GM18502 (cell line): ENCODE results near the gene CDC25B.
"Not testable (repeated sequence)": the region's sequence is repeated elsewhere in the genome, so short reads cannot be mapped to it uniquely, and the experiment has no call there.

ENCODE experiments used
- ATAC-seq: cut with Tn5 transposase; IDR thresholded peaks from one replicate; pipeline ENCODE4 v1.9.1; 2021; ENCODE audit warnings: mild to moderate bottlenecking; ENCODE audit not compliant: unreplicated experiment, poor library complexity

CDC25B gene

GRCh38 chr20:3784216-3784853 is 11.8 kb upstream of the CDC25B start:
- no peak for ATAC-seq

DNA sequence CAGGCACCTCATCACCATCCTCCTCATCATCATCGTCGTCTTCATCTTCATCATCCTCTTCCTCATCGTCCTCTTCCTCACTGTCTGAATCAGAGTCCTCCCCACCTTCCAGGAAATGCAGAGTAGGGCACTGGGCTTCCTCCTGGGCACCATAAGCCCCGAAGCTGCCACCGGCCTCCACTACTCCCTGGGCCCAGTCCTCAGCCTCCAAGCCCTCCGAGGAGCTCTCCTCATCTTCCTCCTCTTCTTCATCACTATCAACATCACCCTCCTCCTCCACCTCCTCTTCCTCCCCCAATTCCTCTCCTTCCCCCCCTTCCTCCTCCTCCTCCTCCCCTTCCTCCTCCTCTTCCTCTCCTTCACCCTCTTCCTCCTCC is 11.3 kb upstream of the CDC25B start:
- no peak for ATAC-seq

DNA sequence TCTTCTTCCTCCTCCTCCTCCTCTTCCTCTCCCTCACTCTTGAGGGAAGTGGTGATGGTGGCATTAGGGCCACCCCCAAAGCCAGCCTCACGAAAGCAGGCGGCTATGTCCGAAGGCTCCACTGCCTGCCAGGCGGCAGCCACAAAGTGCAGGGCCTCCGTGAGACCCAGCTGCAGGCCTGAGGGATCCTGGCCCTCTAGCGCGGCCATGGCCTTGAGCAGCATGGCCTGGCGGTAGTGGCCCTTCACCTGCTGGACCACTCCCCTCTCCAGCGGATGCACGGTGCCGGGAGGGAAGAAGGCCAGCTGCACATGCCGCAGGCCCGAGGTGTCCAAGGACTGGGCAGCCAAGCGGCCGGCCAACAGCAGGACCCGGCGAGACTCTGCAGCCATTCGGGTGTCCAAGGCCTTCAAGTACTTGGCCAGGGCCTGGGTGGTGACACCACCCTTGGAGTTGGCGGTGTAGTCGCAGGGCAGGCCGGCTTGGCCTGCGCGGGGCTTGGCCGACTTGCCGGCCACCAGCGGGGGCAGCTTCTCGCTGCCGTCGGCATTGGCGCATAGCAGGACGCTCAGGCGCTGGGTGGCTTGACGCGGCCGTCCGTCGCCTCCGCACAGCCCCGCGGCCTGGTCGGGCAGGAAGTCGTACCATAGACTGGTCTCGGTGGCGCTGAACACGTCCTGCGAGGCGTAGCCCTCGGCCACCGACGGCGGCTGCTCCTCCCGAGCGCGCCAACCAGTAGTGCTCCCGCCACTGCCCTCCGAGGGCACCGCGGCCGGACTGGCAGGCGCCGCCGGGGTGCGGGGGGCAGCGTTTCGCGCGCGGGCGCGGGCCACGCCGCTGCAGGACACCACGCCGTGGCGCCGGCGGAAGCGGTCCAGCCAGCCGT is 10.6 kb upstream of the CDC25B start:
- ATAC-seq: no peak

GRCh38 chr20:3786126-3786484 is 10.0 kb upstream of the CDC25B start:
- ATAC-seq: peak; percentile 26

- peak; percentile 86 for ATAC-seq
Observed at GRCh38 chr20:3786665-3787323, 9.3 kb upstream of the CDC25B start, which contains the start of gene CENPB. Gene CENPB (minus strand): TSS chr20:3786740. CDS start chr20:3786483, 257 bp downstream.

GRCh38 chr20:3787324-3788014 is 8.6 kb upstream of the CDC25B start:
- no peak for ATAC-seq

DNA sequence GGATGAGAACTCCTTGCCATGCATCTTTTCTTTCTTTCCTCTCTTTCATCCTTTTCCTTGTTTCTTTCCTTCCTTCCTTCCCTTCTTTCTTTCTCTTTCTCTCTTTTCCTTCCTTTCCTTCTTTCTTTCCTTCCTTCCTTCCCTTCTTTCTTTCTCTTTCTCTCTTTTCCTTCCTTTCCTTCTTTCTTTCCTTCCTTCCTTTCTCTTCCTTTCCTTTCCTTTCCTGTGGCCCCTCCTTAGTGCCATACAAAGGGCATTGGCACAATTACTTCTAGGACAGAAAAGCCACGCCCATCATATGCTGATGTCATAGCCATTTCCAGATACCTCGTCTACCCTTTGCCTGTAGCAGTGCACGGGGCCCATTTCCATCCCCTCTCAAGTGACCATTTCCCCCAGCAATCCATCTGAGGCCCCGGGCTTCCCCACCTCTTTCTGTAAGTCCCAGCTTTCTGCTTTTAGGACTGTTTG is 7.4 kb upstream of the CDC25B start:
- ATAC-seq: no peak

DNA sequence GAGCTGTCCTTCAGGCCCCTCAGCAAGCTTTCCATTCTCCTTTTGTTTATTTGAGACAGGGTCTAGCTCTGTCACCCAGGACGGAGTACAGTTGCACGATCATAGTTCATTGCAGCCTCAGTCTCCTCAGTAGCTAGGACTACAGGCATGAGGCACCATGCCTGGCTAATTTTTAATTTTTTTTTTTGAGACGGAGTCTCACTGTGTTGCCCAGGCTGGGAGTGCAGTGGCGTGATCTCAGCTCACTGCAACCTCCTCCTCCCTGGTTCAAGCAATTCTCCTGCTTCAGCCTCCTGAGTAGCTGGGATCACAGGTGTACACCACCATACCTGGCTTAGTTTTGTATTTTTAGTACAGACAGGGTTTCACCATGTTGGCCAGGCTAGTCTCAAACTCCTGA is 6.9 kb upstream of the CDC25B start:
- ATAC-seq: not testable (repeated sequence)

DNA sequence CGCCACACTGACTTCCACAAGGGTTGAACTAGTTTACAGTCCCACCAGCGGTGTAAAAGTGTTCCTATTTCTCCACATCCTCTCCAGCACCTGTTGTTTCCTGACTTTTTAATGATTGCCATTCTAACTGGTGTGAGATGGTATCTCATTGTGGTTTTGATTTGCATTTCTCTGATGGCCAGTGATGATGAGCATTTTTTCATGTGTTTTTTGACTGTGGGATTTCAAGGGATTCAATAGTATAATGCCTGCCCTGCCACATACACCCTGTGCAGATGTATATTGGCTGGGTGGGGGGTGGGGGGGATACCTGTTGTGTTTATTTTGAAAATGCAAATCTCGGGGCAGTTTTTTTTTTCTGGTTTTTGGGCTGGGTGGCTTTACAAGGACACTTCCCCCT is 1.9 kb upstream of the CDC25B start:
- ATAC-seq: not testable (repeated sequence)

DNA sequence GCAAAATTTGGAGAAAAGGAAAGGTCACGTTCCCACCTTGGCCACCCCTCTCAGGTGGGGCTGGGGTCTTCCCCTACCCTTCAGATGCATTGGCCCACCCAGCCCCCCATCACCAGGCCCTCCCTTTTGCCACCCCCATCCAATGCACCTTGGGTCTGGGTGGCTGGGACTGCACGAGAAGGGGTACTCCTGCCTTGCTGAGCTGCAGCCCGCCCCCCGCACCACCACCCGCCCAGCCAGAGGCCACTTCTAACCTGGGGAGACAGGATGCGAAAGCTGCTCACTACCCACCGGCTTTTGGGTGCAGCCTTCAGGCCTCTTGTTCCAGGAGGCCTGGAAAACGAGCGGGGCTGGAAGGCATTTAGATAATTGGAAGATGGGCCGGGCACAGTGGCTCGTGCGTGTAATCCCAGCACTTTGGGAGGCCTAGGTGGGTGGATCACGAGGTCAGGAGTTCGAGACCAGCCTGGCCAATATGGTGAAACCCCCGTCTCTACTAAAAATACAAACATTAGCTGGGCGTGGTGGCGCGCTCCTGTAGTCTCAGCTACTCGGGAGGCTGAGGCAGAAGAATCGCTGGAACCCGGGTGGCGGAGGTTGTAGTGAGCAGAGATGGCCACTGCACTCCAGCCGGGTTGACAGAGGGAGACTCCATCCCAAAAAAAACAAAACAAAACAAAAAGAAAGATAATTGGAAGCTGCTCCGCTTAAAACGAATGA is 1.2 kb upstream of the CDC25B start:
- ATAC-seq: no peak

GRCh38 chr20:3796477-3797225 is 541 bp downstream of the CDC25B start:
- peak; percentile 3 for ATAC-seq

DNA sequence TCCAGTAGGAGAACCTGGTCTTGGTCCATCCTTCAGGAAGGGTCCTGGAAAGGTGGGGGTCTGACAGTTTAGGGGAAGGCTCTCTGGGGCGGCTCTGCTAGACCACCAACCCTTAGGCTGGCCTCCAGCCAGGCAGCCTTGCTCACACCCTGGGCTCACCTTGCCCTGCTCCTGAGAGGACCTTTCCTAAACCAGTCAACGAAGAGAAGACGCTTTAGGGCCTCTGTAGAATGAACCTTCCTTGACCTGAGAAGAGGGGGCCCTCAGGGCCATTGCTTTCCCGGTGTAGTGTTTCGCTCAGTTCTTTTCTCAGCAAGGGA is 1.1 kb downstream of the CDC25B start:
- ATAC-seq: no peak

DNA sequence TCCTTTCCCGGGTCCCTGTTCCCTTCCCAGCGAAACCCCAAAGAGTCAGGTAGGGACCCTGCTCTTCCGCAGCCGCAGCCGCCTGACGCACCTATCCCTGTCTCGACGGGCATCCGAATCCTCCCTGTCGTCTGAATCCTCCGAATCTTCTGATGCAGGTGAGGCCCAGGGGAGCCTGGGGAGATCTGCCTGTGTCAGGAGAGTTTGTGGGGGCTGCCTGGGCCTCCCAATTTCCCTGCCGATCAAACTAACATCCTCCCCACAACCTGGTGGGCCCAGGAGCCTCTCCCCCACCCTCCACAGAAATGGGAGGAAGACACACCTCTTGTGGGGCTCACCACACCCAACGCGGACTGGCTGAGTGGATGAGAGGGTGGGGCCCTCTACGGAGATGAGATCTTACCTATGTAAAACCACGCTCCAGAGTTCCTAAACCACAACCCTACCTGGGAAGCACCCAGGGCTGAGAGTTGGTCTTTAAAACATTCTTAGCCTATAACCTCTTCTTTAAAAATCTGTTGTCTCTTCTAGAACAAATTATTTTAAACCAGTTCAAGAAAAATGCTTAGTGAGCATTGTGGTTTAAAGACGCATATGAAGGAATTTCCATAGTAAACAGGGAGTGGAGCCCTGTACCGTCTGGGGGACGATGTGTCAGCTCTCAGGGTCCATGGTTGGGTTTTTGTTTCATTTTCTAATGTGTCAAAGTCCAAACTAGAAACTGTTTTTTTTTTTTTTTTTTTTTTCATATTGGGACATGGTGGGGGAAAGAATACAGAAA is 1.7 kb downstream of the CDC25B start:
- no peak for ATAC-seq

DNA sequence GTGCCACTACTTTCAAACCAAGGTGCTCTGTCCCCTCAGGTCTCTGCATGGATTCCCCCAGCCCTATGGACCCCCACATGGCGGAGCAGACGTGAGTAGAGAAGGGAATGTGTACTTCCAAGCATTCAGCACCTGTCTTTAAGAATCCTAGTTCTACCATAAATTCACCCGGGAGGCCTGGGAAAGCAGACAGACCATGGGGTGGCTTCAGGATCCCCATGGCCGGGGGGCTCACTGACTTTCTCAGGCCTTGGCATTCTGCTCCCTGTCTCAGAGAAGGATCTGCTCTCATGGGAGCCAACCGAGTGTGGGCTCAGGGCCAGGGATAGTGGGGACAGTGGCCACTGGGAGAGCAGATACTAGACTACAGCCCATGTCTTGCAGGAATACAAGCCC is 2.3 kb downstream of the CDC25B start:
- ATAC-seq: no peak

DNA sequence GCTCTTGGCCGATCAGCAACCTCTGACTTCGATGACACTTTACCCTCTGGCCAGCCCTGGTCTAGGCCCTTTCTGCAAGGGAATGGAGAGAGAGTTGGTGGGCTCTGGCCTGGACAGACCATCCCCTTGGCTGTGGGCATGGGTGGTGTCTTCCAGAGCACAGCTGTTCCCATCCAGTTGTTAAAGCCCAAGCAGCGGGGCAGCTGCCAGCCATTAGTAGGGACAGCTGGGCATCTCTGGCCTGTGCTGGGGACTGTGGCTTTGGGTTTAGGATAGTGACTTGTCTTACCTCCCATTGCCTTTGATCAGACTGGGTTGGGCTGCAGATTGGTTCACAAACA is 2.8 kb downstream of the CDC25B start:
- ATAC-seq: no peak

DNA sequence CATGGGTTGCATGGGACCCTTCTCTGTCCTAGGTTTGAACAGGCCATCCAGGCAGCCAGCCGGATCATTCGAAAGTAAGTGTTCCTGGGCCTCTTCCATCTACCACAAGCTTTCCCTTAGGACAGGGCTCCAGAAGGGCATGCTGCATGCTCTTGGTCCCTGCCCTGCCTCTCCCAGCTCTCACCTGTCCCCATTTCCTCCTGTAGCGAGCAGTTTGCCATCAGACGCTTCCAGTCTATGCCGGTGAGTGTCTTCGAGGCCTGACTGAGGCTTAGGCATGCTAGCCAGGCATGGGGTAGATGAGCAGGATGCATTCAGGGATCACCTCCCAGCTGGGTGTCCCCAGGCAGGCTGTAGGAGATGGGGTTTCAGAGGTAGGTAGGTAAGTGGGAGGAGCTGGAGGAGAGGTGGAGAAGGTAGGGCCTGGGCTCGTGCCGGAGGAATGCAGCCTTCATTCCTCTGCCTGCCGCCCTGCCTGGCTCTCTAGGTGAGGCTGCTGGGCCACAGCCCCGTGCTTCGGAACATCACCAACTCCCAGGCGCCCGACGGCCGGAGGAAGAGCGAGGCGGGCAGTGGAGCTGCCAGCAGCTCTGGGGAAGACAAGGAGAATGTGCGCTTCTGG is 4.3 kb downstream of the CDC25B start:
- ATAC-seq: no peak

DNA sequence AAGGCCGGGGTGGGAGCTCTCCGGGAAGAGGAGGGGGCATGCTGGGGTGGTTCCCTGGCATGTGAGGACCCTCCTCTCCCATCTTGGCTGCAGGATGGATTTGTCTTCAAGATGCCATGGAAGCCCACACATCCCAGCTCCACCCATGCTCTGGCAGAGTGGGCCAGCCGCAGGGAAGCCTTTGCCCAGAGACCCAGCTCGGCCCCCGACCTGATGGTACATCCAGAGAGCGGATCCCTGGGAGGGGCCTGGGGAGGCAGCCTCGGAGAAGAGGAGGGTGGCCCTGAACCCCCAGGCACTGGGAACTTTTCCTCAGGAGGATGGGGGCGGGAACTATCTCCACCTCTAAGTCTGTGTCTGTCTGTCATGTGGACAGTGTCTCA is 4.8 kb downstream of the CDC25B start:
- no peak for ATAC-seq

DNA sequence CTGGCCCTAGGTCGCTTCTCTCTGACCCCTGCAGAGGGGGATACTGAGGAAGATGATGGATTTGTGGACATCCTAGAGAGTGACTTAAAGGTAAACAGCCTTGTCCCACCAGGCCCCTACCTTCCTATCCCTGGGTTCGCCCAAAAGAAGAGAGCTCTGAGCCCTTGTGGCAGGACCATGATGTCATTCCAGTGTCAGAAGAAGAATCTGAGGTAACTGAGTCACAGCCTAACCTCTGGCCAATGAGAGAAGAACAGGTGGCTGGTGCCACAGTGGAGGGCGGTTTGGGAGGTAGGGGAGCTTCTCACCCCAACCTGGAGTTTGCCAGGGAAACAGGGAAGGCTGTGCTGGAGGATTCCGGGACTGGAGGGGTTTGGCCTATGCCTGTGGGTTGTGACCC is 5.2 kb downstream of the CDC25B start:
- ATAC-seq: no peak
